HepG2 (cell line): Measurements from ENCODE around the gene USP25. TPM values are rescaled to one million over a fixed set of nuclear protein-coding genes. Genes with fewer than 3 reads are reported as not detected.

Experiments used
- MXD4 ChIP-seq: IDR thresholded peaks from 2 replicates; pipeline ENCODE4 v1.6.1; 2016; ENCODE audit warnings: mild to moderate bottlenecking, missing biosample characterization, missing genetic modification reagents
- MXI1 ChIP-seq: IDR thresholded peaks from 3 replicates; pipeline ENCODE4 v1.6.1; 2012; ENCODE audit warnings: low read depth, low read length, inconsistent platforms, borderline replicate concordance
- NR3C1 ChIP-seq: sonication (generic); formaldehyde crosslinking; IDR thresholded peaks from 2 replicates; pipeline ENCODE4 v1.4.0; 2020; ENCODE audit warnings: missing genetic modification reagents
- TARDBP ChIP-seq: sonication (generic); formaldehyde crosslinking; IDR thresholded peaks from 2 replicates; pipeline ENCODE4 v1.8.0; 2022; ENCODE audit warnings: mild to moderate bottlenecking, missing genetic modification reagents
- ZNF775 ChIP-seq: sonication (generic); formaldehyde crosslinking; IDR thresholded peaks from 2 replicates; pipeline ENCODE4 v1.4.0; 2020; ENCODE audit warnings: missing genetic modification reagents, mild to moderate bottlenecking, moderate library complexity, borderline replicate concordance
- ZNF83 ChIP-seq: sonication (generic); formaldehyde crosslinking; IDR thresholded peaks from 2 replicates; pipeline ENCODE4 v1.4.0; 2020; ENCODE audit warnings: missing genetic modification reagents, mild to moderate bottlenecking, borderline replicate concordance
- polyA plus RNA-seq, 8 experiments: library from polyadenylated mRNA; depleted of rRNA in 3 of 8; stranded (reverse) in 7 of 8; unstranded in 1 of 8; fragments of >200 nt; fragmentation: Illumina TruSeq in 4 of 8; extraction: Trizol in 4 of 8; gene quantifications; 2 replicates each; pipeline versions ENCODE4 v1.2.1 to v1.2.3, GENCODE V29; 2011 to 2016; ENCODE audit warnings: low read depth in 4 of 8, missing spikeins in 1 of 8, mixed read lengths in 1 of 8; ENCODE audit not compliant: insufficient read depth in 1 of 8
- total RNA-seq, 5 experiments: library from RNA; depleted of rRNA; stranded (reverse); fragments of >200 nt; fragmentation: Illumina TruSeq; extraction: Trizol; gene quantifications; 2 replicates each; pipeline ENCODE4 v1.2.3, GENCODE V29; 2016; ENCODE audit warnings: low read depth in 1 of 5
- TF ChIP-seq, protein P1 (sequence below), 2 experiments: fragments of 450-650 bp in 1 of 2; sonication (generic) in 1 of 2; formaldehyde crosslinking in 1 of 2; IDR thresholded peaks; 2 replicates each; pipeline versions ENCODE4 v1.6.1 to v1.8.0; 2016 to 2022; ENCODE audit warnings: antibody characterized with exemption in 1 of 2, mild to moderate bottlenecking in 1 of 2, missing genetic modification reagents in 1 of 2
- TF ChIP-seq, protein P2 (sequence below): IDR thresholded peaks from 2 replicates; pipeline ENCODE4 v1.6.1; 2016; ENCODE audit warnings: missing biosample characterization, missing genetic modification reagents, low read depth
- TF ChIP-seq, protein P3 (sequence below): sonication (generic); formaldehyde crosslinking; conservative IDR thresholded peaks from 2 replicates; pipeline ENCODE4 v1.4.0; 2020; ENCODE audit warnings: missing genetic modification reagents

The USP25 gene
- total and polyA plus RNA-seq, 2 of the 13 experiments (the other 11 are each of a cell fraction or from before 2014, with no cell fraction given), result 12.4 to 26.3 TPM

DNA sequence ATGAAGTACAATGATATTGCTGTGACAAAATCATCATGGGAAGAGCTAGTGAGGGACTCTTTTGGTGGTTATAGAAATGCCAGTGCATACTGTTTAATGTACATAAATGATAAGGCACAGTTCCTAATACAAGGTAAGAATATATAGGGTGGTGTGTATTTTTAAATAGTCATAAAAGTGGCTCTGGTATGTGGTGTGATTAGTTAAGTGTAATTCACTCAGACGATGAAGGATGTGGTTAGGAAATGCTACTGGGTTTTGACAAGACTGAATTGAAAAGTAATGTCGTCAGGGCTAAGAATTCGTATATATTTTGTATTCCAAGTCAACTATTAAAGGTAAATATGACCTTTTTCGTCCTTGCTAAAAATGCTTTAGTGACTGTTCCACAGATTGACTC is 101.7 kb downstream of the USP25 start (continued):
- TF ChIP-seq, protein P1, sequence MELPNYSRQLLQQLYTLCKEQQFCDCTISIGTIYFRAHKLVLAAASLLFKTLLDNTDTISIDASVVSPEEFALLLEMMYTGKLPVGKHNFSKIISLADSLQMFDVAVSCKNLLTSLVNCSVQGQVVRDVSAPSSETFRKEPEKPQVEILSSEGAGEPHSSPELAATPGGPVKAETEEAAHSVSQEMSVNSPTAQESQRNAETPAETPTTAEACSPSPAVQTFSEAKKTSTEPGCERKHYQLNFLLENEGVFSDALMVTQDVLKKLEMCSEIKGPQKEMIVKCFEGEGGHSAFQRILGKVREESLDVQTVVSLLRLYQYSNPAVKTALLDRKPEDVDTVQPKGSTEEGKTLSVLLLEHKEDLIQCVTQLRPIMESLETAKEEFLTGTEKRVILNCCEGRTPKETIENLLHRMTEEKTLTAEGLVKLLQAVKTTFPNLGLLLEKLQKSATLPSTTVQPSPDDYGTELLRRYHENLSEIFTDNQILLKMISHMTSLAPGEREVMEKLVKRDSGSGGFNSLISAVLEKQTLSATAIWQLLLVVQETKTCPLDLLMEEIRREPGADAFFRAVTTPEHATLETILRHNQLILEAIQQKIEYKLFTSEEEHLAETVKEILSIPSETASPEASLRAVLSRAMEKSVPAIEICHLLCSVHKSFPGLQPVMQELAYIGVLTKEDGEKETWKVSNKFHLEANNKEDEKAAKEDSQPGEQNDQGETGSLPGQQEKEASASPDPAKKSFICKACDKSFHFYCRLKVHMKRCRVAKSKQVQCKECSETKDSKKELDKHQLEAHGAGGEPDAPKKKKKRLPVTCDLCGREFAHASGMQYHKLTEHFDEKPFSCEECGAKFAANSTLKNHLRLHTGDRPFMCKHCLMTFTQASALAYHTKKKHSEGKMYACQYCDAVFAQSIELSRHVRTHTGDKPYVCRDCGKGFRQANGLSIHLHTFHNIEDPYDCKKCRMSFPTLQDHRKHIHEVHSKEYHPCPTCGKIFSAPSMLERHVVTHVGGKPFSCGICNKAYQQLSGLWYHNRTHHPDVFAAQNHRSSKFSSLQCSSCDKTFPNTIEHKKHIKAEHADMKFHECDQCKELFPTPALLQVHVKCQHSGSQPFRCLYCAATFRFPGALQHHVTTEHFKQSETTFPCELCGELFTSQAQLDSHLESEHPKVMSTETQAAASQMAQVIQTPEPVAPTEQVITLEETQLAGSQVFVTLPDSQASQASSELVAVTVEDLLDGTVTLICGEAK (IDR thresholded peaks at IDR 0.05), result no peak
- TF ChIP-seq, protein P1 (CRISPR knock-in tag; IDR thresholded peaks at IDR 0.05), result no peak
- TF ChIP-seq MXD4 (CRISPR knock-in tag) (no peak), NR3C1 (CRISPR knock-in tag) (no peak), ZNF83 (CRISPR knock-in tag) (no peak), ZNF775 (CRISPR knock-in tag) (no peak), TARDBP (CRISPR knock-in tag) (no peak), MXI1 (no peak)
- TF ChIP-seq, protein P2, sequence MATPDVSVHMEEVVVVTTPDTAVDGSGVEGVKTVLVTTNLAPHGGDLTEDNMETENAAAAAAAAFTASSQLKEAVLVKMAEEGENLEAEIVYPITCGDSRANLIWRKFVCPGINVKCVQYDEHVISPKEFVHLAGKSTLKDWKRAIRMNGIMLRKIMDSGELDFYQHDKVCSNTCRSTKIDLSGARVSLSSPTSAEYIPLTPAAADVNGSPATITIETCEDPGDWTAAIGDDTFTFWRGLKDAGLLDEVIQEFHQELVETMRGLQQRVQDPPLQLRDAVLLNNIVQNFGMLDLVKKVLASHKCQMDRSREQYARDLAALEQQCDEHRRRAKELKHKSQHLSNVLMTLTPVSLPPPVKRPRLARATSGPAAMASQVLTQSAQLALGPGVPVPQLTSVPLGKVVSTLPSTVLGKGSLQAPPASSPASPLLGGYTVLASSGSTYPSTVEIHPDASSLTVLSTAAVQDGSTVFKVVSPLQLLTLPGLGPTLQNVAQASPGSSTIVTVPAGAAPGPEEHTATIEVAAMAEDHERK (CRISPR knock-in tag), result no peak
- TF ChIP-seq, protein P3, sequence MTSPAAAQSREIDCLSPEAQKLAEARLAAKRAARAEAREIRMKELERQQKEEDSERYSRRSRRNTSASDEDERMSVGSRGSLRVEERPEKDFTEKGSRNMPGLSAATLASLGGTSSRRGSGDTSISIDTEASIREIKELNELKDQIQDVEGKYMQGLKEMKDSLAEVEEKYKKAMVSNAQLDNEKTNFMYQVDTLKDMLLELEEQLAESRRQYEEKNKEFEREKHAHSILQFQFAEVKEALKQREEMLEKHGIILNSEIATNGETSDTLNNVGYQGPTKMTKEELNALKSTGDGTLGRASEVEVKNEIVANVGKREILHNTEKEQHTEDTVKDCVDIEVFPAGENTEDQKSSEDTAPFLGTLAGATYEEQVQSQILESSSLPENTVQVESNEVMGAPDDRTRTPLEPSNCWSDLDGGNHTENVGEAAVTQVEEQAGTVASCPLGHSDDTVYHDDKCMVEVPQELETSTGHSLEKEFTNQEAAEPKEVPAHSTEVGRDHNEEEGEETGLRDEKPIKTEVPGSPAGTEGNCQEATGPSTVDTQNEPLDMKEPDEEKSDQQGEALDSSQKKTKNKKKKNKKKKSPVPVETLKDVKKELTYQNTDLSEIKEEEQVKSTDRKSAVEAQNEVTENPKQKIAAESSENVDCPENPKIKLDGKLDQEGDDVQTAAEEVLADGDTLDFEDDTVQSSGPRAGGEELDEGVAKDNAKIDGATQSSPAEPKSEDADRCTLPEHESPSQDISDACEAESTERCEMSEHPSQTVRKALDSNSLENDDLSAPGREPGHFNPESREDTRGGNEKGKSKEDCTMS, result no peak
